ENCODE measurements around the gene TSPAN11. TPM values are rescaled to one million over a fixed set of nuclear protein-coding genes. Genes with fewer than 3 reads are reported as not detected.

The TSPAN11 gene
- total and polyA plus RNA-seq, 2 of the 8 experiments (the other 6 are each of a cell fraction or from before 2014, with no cell fraction given), result 3.9 to 8.2 TPM

GRCh38 chr12:30993766-30994165, 67.2 kb downstream of the TSPAN11 start:
- 88% methylated on average over 4 of the region's 4 CpGs; no CpG with 5 or more reads in 1 of the 2 experiments for WGBS, 2 experiments (ENCODE audit: extremely low coverage in 1 of 2, insufficient coverage in 1 of 2, insufficient read length in 1 of 2, insufficient replicate concordance in 2 of 2, low coverage in 1 of 2, low lambda C conversion rate in 2 of 2, missing lambda C conversion rate in 1 of 2)
- Histone ChIP-seq H3K9ac (replicated peaks in 1 of 4; ENCODE audit: extremely low read depth in 1 of 4, low read depth in 3 of 4, low read length in 3 of 4) (no peak overlapping the region), H3K56ac (replicated peaks; ENCODE audit: insufficient read length, low read depth, low read length) (no peak overlapping the region), H3K4me3 (ENCODE audit: extremely low read depth in 1 of 4, insufficient read depth in 2 of 4, low read depth in 3 of 4, low read length in 4 of 4) (no peak overlapping the region), H4K20me1 (replicated peaks in 1 of 2; ENCODE audit: control insufficient read depth in 1 of 2, insufficient read depth in 2 of 2, low read length in 2 of 2) (peaks cover 0 to 3% of the 10 kb centered on the region in 2 experiments), H4K5ac (ENCODE audit: insufficient read length, low read depth, low read length) (no peak overlapping the region), H2BK5ac (ENCODE audit: low read depth, low read length) (no peak overlapping the region; the same call in 1 of the 2 replicates), H3K9me3 (ENCODE audit: insufficient read depth in 2 of 2, low read depth in 1 of 2, low read length in 1 of 2) (no peaks in the 10 kb centered on the region), H2BK20ac (ENCODE audit: low read length) (no peak overlapping the region), H3K4ac (replicated peaks; ENCODE audit: insufficient read length, low read depth, low read length) (no peak overlapping the region), H2AK5ac (ENCODE audit: low read depth, low read length) (no peak overlapping the region), H3K23ac (ENCODE audit: insufficient read length) (no peak overlapping the region), H3K79me1 (ENCODE audit: low read depth, low read length) (no peaks in the 10 kb centered on the region), H3K23me2 (ENCODE audit: low read depth, low read length) (no peaks in the 10 kb centered on the region), H2AFZ (ENCODE audit: low read length) (no peak overlapping the region), H3K27me3 (replicated peaks in 1 of 4; ENCODE audit: control insufficient read depth in 3 of 4, extremely low read depth in 1 of 4, insufficient read depth in 3 of 4, low read length in 3 of 4) (no peaks in the 10 kb centered on the region), H3K14ac (ENCODE audit: insufficient read length) (no peak overlapping the region), H4K91ac (replicated peaks; ENCODE audit: insufficient read length, low read length) (no peak overlapping the region), H3K4me1 (replicated peaks in 1 of 4; ENCODE audit: control insufficient read depth in 3 of 4, insufficient read depth in 4 of 4, low read length in 3 of 4) (peaks cover 0 to 2% (median 0%) of the 10 kb centered on the region in 4 experiments; a peak in 1 of 7 replicates), H3K4me2 (ENCODE audit: insufficient read depth in 1 of 2, low read depth in 2 of 2, low read length in 2 of 2) (no peak overlapping the region), H2BK120ac (replicated peaks; ENCODE audit: low read depth, low read length) (no peak overlapping the region), H3K79me2 (ENCODE audit: control insufficient read depth in 1 of 2, insufficient read depth in 2 of 2, low read length in 2 of 2) (no peaks in the 10 kb centered on the region), H2BK12ac (ENCODE audit: low read depth, low read length) (no peak overlapping the region), H2BK15ac (ENCODE audit: low read length) (no peak overlapping the region), H3K36me3 (ENCODE audit: control insufficient read depth in 2 of 4, insufficient read depth in 4 of 4, low read length in 3 of 4) (no peaks in the 10 kb centered on the region; a peak in 1 of 8 replicates), H3K27ac (ENCODE audit: low read depth, low read length) (no peak overlapping the region), H3K18ac (ENCODE audit: extremely low read depth, low read length) (no peak overlapping the region; the same call in 1 of the 2 replicates), H4K8ac (ENCODE audit: extremely low read depth, insufficient read depth, low read length) (no peak overlapping the region)
- ChIA-PET CTCF (ENCODE audit: partially characterized antibody) (interaction anchor here (10.6 to 21.1 kb wide), 2 partner anchors 20 to 144 kb away, joined by 166 to 385 read pairs; no protein-coding TSS in a partner anchor), POLR2A (ENCODE audit: partially characterized antibody) (no interaction called here)
- DNase-seq (ENCODE audit: low read depth in 1 of 2, low spot score in 2 of 2) (no peak), FAIRE-seq (no peak)
- no peak for TF ChIP-seq NANOG (IDR thresholded peaks at IDR 0.05; ENCODE audit: insufficient read depth, low read depth, low read length, poor library complexity, severe bottlenecking)
- TF ChIP-seq KDM1A (IDR thresholded peaks at IDR 0.05; ENCODE audit: borderline replicate concordance, low read length), result no peak
- TF ChIP-seq BACH1 (IDR thresholded peaks at IDR 0.05; ENCODE audit: low read length), result no peak
- no peak for TF ChIP-seq SP4 (IDR thresholded peaks at IDR 0.05; ENCODE audit: low read length)
- no peak for TF ChIP-seq BCL11A (IDR thresholded peaks at IDR 0.05; ENCODE audit: low read depth in 2 of 2, low read length in 2 of 2)
- TF ChIP-seq HDAC2 (IDR thresholded peaks at IDR 0.05; ENCODE audit: borderline replicate concordance in 1 of 2, low read depth in 2 of 2, low read length in 2 of 2), result no peak
- TF ChIP-seq TAF1 (IDR thresholded peaks at IDR 0.05; ENCODE audit: low read depth, low read length), result no peak
- TF ChIP-seq GTF2F1 (IDR thresholded peaks at IDR 0.05; ENCODE audit: borderline replicate concordance, low read depth, low read length), result no peak
- no peak for TF ChIP-seq CEBPB (IDR thresholded peaks at IDR 0.05; ENCODE audit: low read depth, low read length)
- no peak for TF ChIP-seq KDM5A (IDR thresholded peaks at IDR 0.05; ENCODE audit: low read length)
- TF ChIP-seq ATF2 (IDR thresholded peaks at IDR 0.05; ENCODE audit: low read length), result no peak
- TF ChIP-seq SUZ12 (IDR thresholded peaks at IDR 0.05; ENCODE audit: low read length), result no peak

Data from H1 (cell line).